Keratinocyte (primary cell): ENCODE measurements around the gene MCUR1.

Experiments
- EZH2 ChIP-seq: IDR thresholded peaks from one replicate; pipeline ENCODE4 v1.6.1; 2012; ENCODE audit warnings: inconsistent platforms, mild to moderate bottlenecking, low read length, moderate library complexity
- TF ChIP-seq, protein P1 (sequence below), 3 experiments: IDR thresholded peaks in 1 of 3; conservative IDR thresholded peaks in 1 of 3; optimal IDR thresholded peaks in 1 of 3; 2 replicates in 2 of 3; 3 replicates in 1 of 3; pipeline versions ENCODE3 to v1.5.1; 2011; ENCODE audit warnings: low read length in 3 of 3, mild to moderate bottlenecking in 3 of 3, moderate library complexity in 2 of 3, control low read depth in 1 of 3, inconsistent platforms in 1 of 3; ENCODE audit not compliant: insufficient read depth in 2 of 3; ENCODE audit errors: extremely low read depth in 1 of 3

DNA sequence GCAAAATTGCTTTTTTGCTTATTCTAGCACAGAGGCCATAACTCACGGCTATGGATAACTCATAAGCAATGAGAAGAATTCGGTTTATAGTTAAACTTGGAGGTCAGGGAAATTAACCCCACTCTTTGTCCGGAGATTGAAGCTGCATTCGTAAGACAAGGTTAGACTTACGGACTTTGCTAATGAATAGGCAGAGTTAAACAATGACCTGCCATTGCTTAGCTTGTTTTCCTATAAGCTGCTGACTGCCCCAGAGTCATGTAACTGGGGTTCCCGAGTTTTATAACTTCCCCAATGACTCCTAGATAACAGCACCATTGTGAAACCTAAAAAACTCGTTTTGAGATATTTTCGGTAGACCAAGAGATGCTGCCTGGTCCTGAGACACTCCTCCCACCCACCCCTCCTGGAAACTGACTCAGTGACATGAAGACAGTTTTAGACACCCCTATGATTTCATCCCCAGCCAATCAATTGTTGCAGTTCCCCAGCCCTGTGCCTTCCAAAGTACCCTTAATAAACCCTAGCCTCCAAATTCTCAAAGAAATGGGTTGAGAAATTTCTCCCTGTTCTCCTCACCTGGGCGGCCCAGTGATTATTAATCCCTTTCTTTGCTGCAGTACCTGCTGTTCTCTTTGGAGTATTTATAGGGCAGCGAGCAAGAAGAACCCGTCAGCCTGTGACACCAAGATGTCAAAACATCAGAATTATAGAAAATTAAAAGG lies 33.1 kb upstream of the MCUR1 start:
- TF ChIP-seq, protein P1, sequence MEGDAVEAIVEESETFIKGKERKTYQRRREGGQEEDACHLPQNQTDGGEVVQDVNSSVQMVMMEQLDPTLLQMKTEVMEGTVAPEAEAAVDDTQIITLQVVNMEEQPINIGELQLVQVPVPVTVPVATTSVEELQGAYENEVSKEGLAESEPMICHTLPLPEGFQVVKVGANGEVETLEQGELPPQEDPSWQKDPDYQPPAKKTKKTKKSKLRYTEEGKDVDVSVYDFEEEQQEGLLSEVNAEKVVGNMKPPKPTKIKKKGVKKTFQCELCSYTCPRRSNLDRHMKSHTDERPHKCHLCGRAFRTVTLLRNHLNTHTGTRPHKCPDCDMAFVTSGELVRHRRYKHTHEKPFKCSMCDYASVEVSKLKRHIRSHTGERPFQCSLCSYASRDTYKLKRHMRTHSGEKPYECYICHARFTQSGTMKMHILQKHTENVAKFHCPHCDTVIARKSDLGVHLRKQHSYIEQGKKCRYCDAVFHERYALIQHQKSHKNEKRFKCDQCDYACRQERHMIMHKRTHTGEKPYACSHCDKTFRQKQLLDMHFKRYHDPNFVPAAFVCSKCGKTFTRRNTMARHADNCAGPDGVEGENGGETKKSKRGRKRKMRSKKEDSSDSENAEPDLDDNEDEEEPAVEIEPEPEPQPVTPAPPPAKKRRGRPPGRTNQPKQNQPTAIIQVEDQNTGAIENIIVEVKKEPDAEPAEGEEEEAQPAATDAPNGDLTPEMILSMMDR (optimal IDR thresholded peaks at IDR 0.05 in 1 of 3, IDR thresholded peaks at IDR 0.05 in 1 of 3, conservative IDR thresholded peaks at IDR 0.05 in 1 of 3; ENCODE audit: extremely low read depth in 1 of 3, insufficient read depth in 2 of 3, low read length in 3 of 3), result no peak
- no peak for TF ChIP-seq EZH2
